Calu3 (cell line): Measurements from ENCODE around the gene LHB. TPM values are rescaled to one million over a fixed set of nuclear protein-coding genes. Genes with fewer than 3 reads are reported as not detected.

Experiments used
- BruUV-seq: library from RNA; stranded (reverse); fragments of 400-500 nt; replicated peaks from 2 replicates; lab custom pipeline; 2021; lab: Mats Ljungman, UMichigan
- CTCF ChIA-PET: fragments of 300-600 bp; sonication (Branson Sonifier 250); formaldehyde crosslinking; loops from one replicate; lab custom pipeline; 2022; ENCODE audit warnings: antibody characterized with exemption; lab: Charles Lee
- DNase-seq: peaks from one replicate; pipeline ENCODE4 v3.0.0; 2022
- H3K27ac Mint-ChIP-seq: one replicate; pipeline ENCODE4 v1.8.0; 2022; ENCODE audit warnings: mixed read lengths; ENCODE audit not compliant: unreplicated experiment
- H3K27me3 Mint-ChIP-seq: one replicate; pipeline ENCODE4 v1.8.0; 2022; ENCODE audit warnings: mixed read lengths; ENCODE audit not compliant: unreplicated experiment
- H3K36me3 Mint-ChIP-seq: one replicate; pipeline ENCODE4 v1.8.0; 2022; ENCODE audit warnings: mild to moderate bottlenecking, moderate library complexity, mixed read lengths; ENCODE audit not compliant: insufficient read depth, unreplicated experiment
- H3K4me1 Mint-ChIP-seq: one replicate; pipeline ENCODE4 v1.8.0; 2022; ENCODE audit warnings: mild to moderate bottlenecking, low read depth, mixed read lengths; ENCODE audit not compliant: unreplicated experiment
- H3K4me3 Mint-ChIP-seq: one replicate; pipeline ENCODE4 v1.8.0; 2022; ENCODE audit warnings: mild to moderate bottlenecking, low read depth, moderate library complexity, mixed read lengths; ENCODE audit not compliant: unreplicated experiment
- H3K9me3 Mint-ChIP-seq: one replicate; pipeline ENCODE4 v1.8.0; 2022; ENCODE audit warnings: low read depth, mixed read lengths; ENCODE audit not compliant: unreplicated experiment
- CTCF ChIP-seq: fragments of 200-600 bp; IDR thresholded peaks from one replicate; pipeline ENCODE4 v1.8.0; 2022; ENCODE audit warnings: antibody characterized with exemption; ENCODE audit not compliant: unreplicated experiment
- intact Hi-C: fragments of 100-400 bp; cut with micrococcal nuclease; formaldehyde crosslinking; loops from one replicate; pipeline ENCODE4 v1.10.0; 2022; ENCODE audit not compliant: unreplicated experiment
- total RNA-seq: library from RNA; stranded (reverse); gene quantifications from 2 replicates; pipeline ENCODE4 v1.2.3, GENCODE V29; 2022

Gene LHB
- total RNA-seq, 1 experiment from 2014 or later: 1.1 TPM

DNA sequence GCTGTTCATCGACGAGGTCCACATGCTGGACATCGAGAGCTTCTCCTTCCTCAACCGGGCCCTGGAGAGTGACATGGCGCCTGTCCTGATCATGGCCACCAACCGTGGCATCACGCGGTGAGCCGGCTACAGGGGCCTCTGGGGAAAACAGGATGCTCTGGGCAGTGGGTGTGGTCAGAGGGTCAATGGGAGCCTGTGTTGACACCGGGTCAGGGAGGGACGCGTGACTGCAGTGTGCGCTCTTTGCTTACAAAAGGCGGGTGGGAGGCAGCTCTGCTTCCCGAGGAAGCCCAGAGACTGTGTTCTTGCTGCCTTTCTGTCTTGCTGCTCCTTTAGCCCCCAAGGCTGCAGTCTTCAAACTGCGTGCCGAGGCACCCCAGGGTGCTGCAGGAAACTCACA, 5.7 kb downstream of the LHB start:
- H3K36me3 Mint-ChIP-seq: peaks cover 70% of the 10 kb centered on the region
- H3K9me3 Mint-ChIP-seq: no peaks in the 10 kb centered on the region

DNA sequence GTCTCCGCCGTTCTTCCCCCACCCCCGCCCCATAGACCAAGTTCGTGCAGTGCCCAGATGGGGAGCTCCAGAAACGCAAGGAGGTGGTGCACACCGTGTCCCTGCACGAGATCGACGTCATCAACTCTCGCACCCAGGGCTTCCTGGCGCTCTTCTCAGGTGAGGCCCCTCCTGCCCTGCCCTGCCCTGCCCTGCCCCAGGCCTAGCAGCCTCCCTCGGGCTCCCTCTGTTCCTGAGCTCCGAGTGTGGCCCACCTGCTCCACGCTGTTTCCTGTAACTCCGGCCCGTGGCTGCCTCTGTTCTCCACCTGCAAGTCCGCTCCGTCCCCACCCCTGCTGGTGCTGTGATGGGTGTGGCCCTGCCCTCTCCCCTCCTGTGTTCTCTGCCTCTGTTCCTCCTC, 6.4 kb downstream of the LHB start:
- no peaks in the 10 kb centered on the region for H3K9me3 Mint-ChIP-seq
- intact Hi-C loops: no loop called here
- H3K27ac Mint-ChIP-seq: no peak overlapping the region
- no peak for DNase-seq
- no peaks in the 10 kb centered on the region for H3K27me3 Mint-ChIP-seq
- H3K36me3 Mint-ChIP-seq: peaks cover 69% of the 10 kb centered on the region
- CTCF ChIA-PET: interaction anchor here (1.2 to 1.5 kb wide), 2 partner anchors 9 to 188 kb away, joined by 3 read pairs; no protein-coding TSS in a partner anchor
- no TSS peak for BruUV-seq
- H3K4me1 Mint-ChIP-seq: no peaks in the 10 kb centered on the region
- no peak for TF ChIP-seq CTCF
- no peak overlapping the region for H3K4me3 Mint-ChIP-seq

More for the DNA sequence above, 5.7 kb downstream of the LHB start:
- no peak for DNase-seq
- CTCF ChIA-PET: no interaction called here
- H3K27ac Mint-ChIP-seq: no peak overlapping the region
- no peak overlapping the region for H3K4me3 Mint-ChIP-seq
- no peaks in the 10 kb centered on the region for H3K27me3 Mint-ChIP-seq
- no TSS peak for BruUV-seq
- TF ChIP-seq CTCF: no peak
- H3K4me1 Mint-ChIP-seq: no peaks in the 10 kb centered on the region
- intact Hi-C loops: no loop called here

DNA sequence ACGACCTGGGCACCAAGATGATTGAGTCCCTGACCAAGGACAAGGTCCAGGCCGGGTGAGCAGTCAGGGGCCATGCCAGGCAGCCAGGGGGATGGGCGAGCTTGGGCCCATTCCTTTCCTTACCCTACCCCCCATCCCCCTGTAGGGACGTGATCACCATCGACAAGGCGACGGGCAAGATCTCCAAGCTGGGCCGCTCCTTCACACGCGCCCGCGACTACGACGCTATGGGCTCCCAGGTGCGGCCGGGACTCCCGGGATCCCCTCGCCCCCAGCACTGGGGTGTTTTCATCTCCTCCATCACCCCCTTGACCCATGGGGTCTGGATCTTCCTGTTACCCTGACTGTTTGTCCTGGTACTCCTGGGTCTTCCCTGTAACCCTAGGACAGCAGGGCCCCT, 7.1 kb downstream of the LHB start:
- Mint-ChIP-seq H3K27ac (no peak overlapping the region), H3K9me3 (no peaks in the 10 kb centered on the region), H3K36me3 (peaks cover 69% of the 10 kb centered on the region), H3K4me3 (no peak overlapping the region), H3K27me3 (no peaks in the 10 kb centered on the region), H3K4me1 (no peaks in the 10 kb centered on the region)
- BruUV-seq: no TSS peak
- no peak for TF ChIP-seq CTCF
- CTCF ChIA-PET: interaction anchor here (1.2 to 1.5 kb wide), 2 partner anchors 10 to 189 kb away, joined by 3 read pairs; no protein-coding TSS in a partner anchor
- intact Hi-C loops: no loop called here
- no peak for DNase-seq

DNA sequence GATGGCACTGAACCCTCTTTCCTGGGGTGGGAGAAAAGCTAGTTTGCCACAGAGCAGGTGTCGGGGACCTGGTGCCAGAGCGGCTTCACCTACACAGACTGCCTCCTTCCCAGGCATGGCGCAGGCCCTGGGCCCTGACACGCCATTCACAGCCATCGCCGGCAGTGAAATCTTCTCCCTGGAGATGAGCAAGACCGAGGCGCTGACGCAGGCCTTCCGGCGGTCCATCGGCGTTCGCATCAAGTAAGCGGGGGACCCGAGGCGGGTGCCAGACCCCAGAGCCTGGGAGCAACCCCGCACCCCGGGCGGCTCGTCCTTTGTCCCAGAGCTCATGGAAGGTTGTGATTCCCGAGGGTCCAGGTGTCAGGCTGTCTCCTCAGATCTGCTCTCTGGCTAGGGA, 10.0 kb downstream of the LHB start:
- no peak overlapping the region for H3K27ac Mint-ChIP-seq
- peaks cover 74% of the 10 kb centered on the region for H3K36me3 Mint-ChIP-seq
- intact Hi-C loops: no loop called here
- no peak for TF ChIP-seq CTCF
- H3K9me3 Mint-ChIP-seq: no peaks in the 10 kb centered on the region
- H3K27me3 Mint-ChIP-seq: no peaks in the 10 kb centered on the region
- no TSS peak for BruUV-seq
- no peak for DNase-seq
- H3K4me1 Mint-ChIP-seq: no peaks in the 10 kb centered on the region
- no peak overlapping the region for H3K4me3 Mint-ChIP-seq
- CTCF ChIA-PET: no interaction called here
